SK-N-SH treated with all-trans-retinoic acid at 6 μM for 48 hours (cell line): ENCODE data around the gene GRID1.

ENCODE experiments used
- OSR1 ChIP-seq: fragments of 250-450 bp; sonication (Bioruptor Pico); IDR thresholded peaks from 2 replicates; pipeline ENCODE4 v1.8.0; 2022; ENCODE audit warnings: moderate library complexity, mild to moderate bottlenecking, inconsistent platforms
- PATZ1 ChIP-seq: fragments of 250-450 bp; sonication (Bioruptor Pico); IDR thresholded peaks from 2 replicates; pipeline ENCODE4 v1.8.0; 2020; ENCODE audit warnings: mild to moderate bottlenecking, moderate library complexity, borderline replicate concordance
- POU6F1 ChIP-seq: fragments of 250-450 bp; sonication (Bioruptor Pico); IDR thresholded peaks from 2 replicates; pipeline ENCODE4 v1.8.0; 2021; ENCODE audit warnings: low read depth, mild to moderate bottlenecking, moderate library complexity, borderline replicate concordance
- TOX ChIP-seq: fragments of 250-450 bp; sonication (Bioruptor Pico); IDR thresholded peaks from 2 replicates; pipeline ENCODE4 v1.8.0; 2021; ENCODE audit warnings: mild to moderate bottlenecking, moderate library complexity, borderline replicate concordance

GRCh38 chr10:85857305-85857704 lies 509.3 kb downstream of the GRID1 start:
- no peak for TF ChIP-seq OSR1
- no peak for TF ChIP-seq TOX (CRISPR knock-in tag)
- no peak for TF ChIP-seq POU6F1
- TF ChIP-seq PATZ1 (CRISPR knock-in tag): no peak
